ENCODE measurements around the gene TRIP12.

TRIP12 gene

DNA sequence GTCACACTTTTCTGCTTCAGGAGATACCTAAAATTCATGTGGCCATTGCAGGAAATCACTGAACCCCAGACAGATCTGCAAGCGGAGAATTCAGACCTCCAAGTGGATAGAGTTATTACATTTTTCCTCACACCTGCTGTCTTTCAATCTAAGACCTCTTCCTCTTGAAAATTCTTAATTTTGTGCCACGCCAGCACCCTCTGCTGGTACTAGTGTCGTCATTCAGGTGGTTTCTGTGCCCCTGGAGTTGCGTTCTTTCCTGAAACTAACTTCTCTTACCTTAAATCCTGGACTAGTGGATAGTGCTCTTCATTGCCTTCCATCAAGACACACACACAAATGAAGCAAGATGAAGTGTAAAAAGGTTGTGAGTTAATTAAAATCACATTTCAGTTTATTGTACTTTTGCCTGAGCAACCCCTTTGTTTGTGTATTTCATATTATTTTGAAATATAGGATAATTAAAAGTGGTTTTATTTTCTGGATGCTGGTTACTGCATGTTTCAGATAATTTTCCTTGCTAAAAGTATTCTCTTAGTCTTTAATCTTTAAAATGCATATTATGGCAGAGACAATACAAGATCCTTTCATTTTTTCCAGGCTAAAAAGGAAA, 205.8 kb downstream of the TRIP12 start:
- no peak for DNase-seq (ENCODE audit: low read depth)

DNA sequence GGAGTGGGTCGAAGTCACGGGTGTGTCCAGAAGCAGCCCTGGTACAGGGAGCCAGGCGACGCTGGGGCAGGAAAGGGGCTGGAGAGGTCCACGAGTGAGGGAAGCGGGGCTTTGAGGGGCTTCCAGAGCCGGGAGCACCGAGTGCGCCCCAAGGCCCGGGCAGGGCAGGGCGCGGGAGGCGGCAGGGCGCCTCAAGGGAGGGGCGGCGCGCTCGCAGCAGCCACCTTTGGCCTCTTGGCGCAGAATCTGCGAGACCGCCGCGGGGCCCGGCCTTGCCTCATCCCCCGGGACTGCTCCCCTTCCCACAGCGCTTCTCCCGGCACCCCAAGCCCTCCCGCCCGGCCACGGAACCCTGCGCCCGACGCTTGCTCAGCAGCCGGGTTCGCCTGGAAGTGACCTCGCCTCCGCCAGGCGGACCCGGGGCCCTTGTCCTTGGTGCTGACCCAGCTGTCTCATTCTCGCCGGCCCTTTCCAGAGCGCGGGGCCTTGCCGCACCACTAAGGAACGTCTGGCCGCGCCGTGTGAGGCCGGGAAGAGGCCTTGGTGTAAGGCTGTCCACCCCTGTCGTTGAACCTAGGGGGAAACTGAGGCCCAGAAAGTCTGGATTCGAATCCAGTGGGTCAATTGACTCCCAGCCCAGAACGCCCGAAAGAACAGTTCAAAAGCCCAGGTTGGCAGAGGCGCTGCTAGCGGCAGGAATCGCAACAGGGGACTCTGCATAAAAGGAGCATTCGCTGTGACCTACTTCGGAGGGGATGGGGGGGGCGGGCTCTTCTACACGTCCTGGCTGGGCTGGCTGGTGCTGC, 206.9 kb downstream of the TRIP12 start:
- no peak for DNase-seq (ENCODE audit: low read depth)

- no peak for DNase-seq (ENCODE audit: low read depth)
These were observed 207.6 kb downstream of the TRIP12 start, which contains the start of gene DNER for GRCh38 chr2:229714080-229714735. TSS of gene DNER (minus strand) at chr2:229714555. CDS start at chr2:229714423, 132 bp downstream.

All from T-helper 22 cell (primary cell).